ENCODE measurements around the gene SUMO1. TPM values are rescaled to one million over a fixed set of nuclear protein-coding genes. Genes with fewer than 3 reads are reported as not detected.

SUMO1 gene
- total and polyA plus RNA-seq, 2 of the 8 experiments (the other 6 are each of a cell fraction or from before 2014, with no cell fraction given): 108 to 238 TPM

GRCh38 chr2:202165208-202165607, 73.2 kb downstream of the SUMO1 start:
- ChIA-PET POLR2A (ENCODE audit: partially characterized antibody) (no interaction called here), CTCF (ENCODE audit: partially characterized antibody) (interaction anchor here (0.6 to 2.7 kb wide), 13 partner anchors 10 to 361 kb away, joined by 3 to 12 read pairs (median 3); no protein-coding TSS in a partner anchor)
- no peak overlapping the region for H3K14ac ChIP-seq (ENCODE audit: insufficient read length)
- no peak overlapping the region for H3K23ac ChIP-seq (ENCODE audit: insufficient read length)
- DNase-seq (ENCODE audit: low read depth in 1 of 2, low spot score in 2 of 2): no peak
- peaks cover 1 to 4% (median 3%) of the 10 kb centered on the region in 4 experiments; a peak in 3 of 7 replicates for H3K27me3 ChIP-seq (replicated peaks in 1 of 4; ENCODE audit: control insufficient read depth in 3 of 4, extremely low read depth in 1 of 4, insufficient read depth in 3 of 4, low read length in 3 of 4)
- no peaks in the 10 kb centered on the region for H3K23me2 ChIP-seq (ENCODE audit: low read depth, low read length)
- no peak overlapping the region for H2AK5ac ChIP-seq (ENCODE audit: low read depth, low read length)
- no peak for FAIRE-seq
- no peak overlapping the region for H2AFZ ChIP-seq (ENCODE audit: low read length)
- no peak overlapping the region for H4K91ac ChIP-seq (replicated peaks; ENCODE audit: insufficient read length, low read length)
- no peak overlapping the region for H3K4ac ChIP-seq (replicated peaks; ENCODE audit: insufficient read length, low read depth, low read length)
- TF ChIP-seq SIX5 (IDR thresholded peaks at IDR 0.05; ENCODE audit: low read depth, low read length): no peak
- peak in 1 of 3 experiments; percentile 16; a peak in 1 of 4 replicates for TF ChIP-seq CTCF (IDR thresholded peaks at IDR 0.05; ENCODE audit: control extremely low read depth in 1 of 3, insufficient read depth in 1 of 3, low read depth in 1 of 3, low read length in 3 of 3)
- TF ChIP-seq RAD21 (IDR thresholded peaks at IDR 0.05 in 1 of 2, conservative IDR thresholded peaks at IDR 0.05 in 1 of 2; ENCODE audit: low read depth in 2 of 2, low read length in 2 of 2): 0 out of 4 replicates have a peak, but pooled peaks of 1 of the 2 experiments have one; percentile 1
- no peak overlapping the region for H2BK20ac ChIP-seq (ENCODE audit: low read length)
- H3K79me2 ChIP-seq (ENCODE audit: control insufficient read depth in 1 of 2, insufficient read depth in 2 of 2, low read length in 2 of 2): no peaks in the 10 kb centered on the region
- no peaks in the 10 kb centered on the region for H3K36me3 ChIP-seq (ENCODE audit: control insufficient read depth in 2 of 4, insufficient read depth in 4 of 4, low read length in 3 of 4)
- no peak overlapping the region for H4K5ac ChIP-seq (ENCODE audit: insufficient read length, low read depth, low read length)
- H3K9me3 ChIP-seq (ENCODE audit: insufficient read depth in 2 of 2, low read depth in 1 of 2, low read length in 1 of 2): no peaks in the 10 kb centered on the region
- H3K79me1 ChIP-seq (ENCODE audit: low read depth, low read length): no peaks in the 10 kb centered on the region
- no peak overlapping the region for H3K4me2 ChIP-seq (ENCODE audit: insufficient read depth in 1 of 2, low read depth in 2 of 2, low read length in 2 of 2)
- H2BK15ac ChIP-seq (ENCODE audit: low read length): no peak overlapping the region
- H3K56ac ChIP-seq (replicated peaks; ENCODE audit: insufficient read length, low read depth, low read length): no peak overlapping the region
- H3K4me1 ChIP-seq (replicated peaks in 1 of 4; ENCODE audit: control insufficient read depth in 3 of 4, insufficient read depth in 4 of 4, low read length in 3 of 4): 0 out of 7 replicates have a peak, but pooled peaks cover 0 to 3% (median 0%) of the 10 kb centered on the region in 4 experiments
- no peaks in the 10 kb centered on the region for H4K20me1 ChIP-seq (replicated peaks in 1 of 2; ENCODE audit: control insufficient read depth in 1 of 2, insufficient read depth in 2 of 2, low read length in 2 of 2)
- no peak overlapping the region for H3K4me3 ChIP-seq (ENCODE audit: extremely low read depth in 1 of 4, insufficient read depth in 2 of 4, low read depth in 3 of 4, low read length in 4 of 4)
- H2BK120ac ChIP-seq (replicated peaks; ENCODE audit: low read depth, low read length): no peak overlapping the region
- H2BK5ac ChIP-seq (ENCODE audit: low read depth, low read length): no peak overlapping the region
- no peak overlapping the region for H3K27ac ChIP-seq (ENCODE audit: low read depth, low read length)
- no peak overlapping the region for H4K8ac ChIP-seq (ENCODE audit: extremely low read depth, insufficient read depth, low read length)
- 84% methylated on average over 5 of the region's 5 CpGs; no CpG with 5 or more reads in 1 of the 2 experiments for WGBS, 2 experiments (ENCODE audit: extremely low coverage in 1 of 2, insufficient coverage in 1 of 2, insufficient read length in 1 of 2, insufficient replicate concordance in 2 of 2, low coverage in 1 of 2, low lambda C conversion rate in 2 of 2, missing lambda C conversion rate in 1 of 2)
- H3K9ac ChIP-seq (replicated peaks in 1 of 4; ENCODE audit: extremely low read depth in 1 of 4, low read depth in 3 of 4, low read length in 3 of 4): no peak overlapping the region
- H2BK12ac ChIP-seq (ENCODE audit: low read depth, low read length): no peak overlapping the region
- H3K18ac ChIP-seq (ENCODE audit: extremely low read depth, low read length): no peak overlapping the region
